Middle frontal gyrus (tissue), 1 donor: Measurements from ENCODE around the gene RHOD.

Source experiments
- DNase-seq: peaks from one replicate; pipeline ENCODE4 v3.0.0-alpha.2; 2015; ENCODE audit warnings: low spot score; ENCODE audit errors: extremely low spot score

RHOD gene

GRCh38 chr11:67114275-67114896, 57.7 kb downstream of the RHOD start:
- DNase-seq: no peak

GRCh38 chr11:67116758-67117105, 60.1 kb downstream of the RHOD start:
- no peak for DNase-seq

DNA sequence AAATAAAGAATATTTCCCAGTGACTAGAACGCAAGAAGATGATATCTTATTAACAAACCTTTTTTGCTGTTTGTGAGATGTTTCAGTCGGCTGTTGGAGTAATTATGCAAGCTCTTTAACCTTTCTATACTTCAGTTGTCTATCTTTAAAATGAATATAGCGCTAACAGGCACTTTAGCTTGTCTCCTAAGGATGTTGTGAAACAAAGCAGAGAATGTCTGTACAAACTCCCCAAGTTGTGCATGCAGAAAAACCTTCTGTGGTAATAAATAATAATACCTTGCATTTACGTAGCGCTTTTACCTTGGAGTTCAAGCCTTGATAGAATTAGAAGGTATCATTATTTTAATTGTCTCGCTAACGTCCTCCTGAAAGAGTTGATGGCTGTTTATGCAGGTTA, 60.5 kb downstream of the RHOD start:
- no peak for DNase-seq

GRCh38 chr11:67117672-67118180, 61.1 kb downstream of the RHOD start:
- DNase-seq: no peak

- DNase-seq: no peak
These were observed 61.6 kb downstream of the RHOD start for GRCh38 chr11:67118181-67118766.

DNA sequence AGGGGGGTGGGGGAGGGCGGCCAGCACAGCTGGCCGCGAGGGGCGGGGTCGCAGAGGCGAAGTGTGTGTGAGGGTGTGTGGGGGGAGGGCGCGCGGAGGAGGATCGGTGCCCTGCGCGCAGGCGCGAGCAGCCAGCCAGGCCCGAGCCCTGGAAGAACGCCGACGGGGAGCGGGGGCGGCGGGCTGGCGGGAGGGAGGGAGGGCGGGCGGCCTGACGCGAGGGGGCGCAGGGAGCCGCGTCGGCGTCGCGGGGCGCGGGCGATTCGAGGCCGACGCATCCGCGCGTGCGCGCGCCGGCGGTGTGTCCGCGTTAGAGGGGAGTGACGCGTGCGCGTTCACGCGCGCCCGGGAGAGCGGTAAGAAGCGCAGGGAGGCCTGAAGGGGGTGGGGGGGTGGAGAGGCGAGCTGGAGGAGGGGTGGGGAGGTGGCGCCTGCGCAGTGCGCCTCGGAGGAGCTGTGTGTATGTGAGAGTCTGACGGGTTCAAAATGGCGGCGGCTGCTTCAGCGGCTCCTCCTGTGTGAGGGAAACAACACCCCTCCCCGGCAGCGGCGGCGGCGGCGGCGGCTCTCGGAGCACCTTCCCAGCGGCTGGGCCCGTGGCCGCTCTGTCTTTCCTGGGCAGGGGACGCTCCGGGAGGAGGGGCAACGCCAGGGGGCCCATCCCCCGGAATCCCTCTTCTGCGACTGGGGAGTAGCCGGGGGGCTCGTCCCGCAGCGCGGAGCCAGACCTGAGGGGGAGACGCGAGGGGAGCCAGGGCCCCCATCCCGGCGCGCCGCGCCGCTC, 62.3 kb downstream of the RHOD start, which contains the start of gene KDM2A:
TSS of gene KDM2A (plus strand) at position 463 of the 784 bp plus-strand sequence. CDS start 2,054 bp downstream, outside the sequence.
- DNase-seq: peak; percentile 95

DNA sequence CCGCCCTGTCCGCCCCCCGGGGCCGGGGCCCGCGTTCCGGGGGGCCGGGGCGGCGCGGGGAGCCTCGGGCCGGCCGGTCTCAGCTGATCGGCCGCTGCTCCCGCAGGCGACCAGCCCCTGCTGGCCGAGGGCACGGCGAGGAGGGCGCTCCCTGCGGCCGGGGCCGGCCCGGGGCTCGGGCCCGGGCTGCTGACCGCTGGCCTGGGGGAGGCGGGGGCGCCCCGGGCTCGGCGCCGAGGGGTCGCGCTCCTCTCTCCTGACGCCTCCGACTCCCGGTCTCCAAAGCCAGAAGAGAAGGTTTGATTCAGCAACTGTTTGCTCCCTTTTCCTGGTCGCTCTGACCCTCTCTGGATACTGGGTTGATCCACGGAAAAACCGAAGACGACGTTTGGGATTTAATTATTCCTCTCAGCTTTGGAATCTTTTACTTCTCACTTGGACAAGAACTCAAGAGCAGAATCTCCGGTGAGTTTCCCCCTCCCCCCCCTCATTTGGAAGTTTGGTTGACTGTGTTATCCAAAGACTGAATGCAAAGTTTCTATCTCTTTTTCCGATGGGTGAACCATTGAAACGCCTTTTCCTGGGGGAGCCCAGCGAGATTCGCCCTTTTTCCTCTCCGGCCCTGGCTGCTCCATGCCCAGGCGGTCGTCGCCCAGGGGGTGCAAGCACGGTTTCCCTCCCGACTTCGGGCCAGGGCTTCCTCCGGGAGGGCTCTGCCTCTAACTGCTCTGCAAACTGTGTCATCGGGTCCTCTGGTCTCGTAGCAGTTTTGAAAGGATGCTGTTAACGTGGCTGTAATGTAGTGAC, 63.1 kb downstream of the RHOD start:
- no peak for DNase-seq

- DNase-seq: no peak
These were observed 63.8 kb downstream of the RHOD start for GRCh38 chr11:67120456-67120855.

GRCh38 chr11:67120881-67121710, 64.4 kb downstream of the RHOD start:
- no peak for DNase-seq
